ENCODE results near the gene CDK15. TPM values are rescaled to one million over a fixed set of nuclear protein-coding genes. Genes with fewer than 3 reads are reported as not detected.
"Not testable (repeated sequence)": the region's sequence is repeated elsewhere in the genome, so short reads cannot be mapped to it uniquely, and the experiment has no call there.

CDK15 gene
- total and polyA plus RNA-seq, 8 donors, result 0.20 to 0.84 (median 0.43) TPM

- TF ChIP-seq, protein P1, sequence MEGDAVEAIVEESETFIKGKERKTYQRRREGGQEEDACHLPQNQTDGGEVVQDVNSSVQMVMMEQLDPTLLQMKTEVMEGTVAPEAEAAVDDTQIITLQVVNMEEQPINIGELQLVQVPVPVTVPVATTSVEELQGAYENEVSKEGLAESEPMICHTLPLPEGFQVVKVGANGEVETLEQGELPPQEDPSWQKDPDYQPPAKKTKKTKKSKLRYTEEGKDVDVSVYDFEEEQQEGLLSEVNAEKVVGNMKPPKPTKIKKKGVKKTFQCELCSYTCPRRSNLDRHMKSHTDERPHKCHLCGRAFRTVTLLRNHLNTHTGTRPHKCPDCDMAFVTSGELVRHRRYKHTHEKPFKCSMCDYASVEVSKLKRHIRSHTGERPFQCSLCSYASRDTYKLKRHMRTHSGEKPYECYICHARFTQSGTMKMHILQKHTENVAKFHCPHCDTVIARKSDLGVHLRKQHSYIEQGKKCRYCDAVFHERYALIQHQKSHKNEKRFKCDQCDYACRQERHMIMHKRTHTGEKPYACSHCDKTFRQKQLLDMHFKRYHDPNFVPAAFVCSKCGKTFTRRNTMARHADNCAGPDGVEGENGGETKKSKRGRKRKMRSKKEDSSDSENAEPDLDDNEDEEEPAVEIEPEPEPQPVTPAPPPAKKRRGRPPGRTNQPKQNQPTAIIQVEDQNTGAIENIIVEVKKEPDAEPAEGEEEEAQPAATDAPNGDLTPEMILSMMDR (IDR thresholded peaks at IDR 0.05), result no peak
- intact Hi-C loops (cut with DNase I), result no loop called here
- H3K27me3 ChIP-seq, result no peaks in the 10 kb centered on the region
- no peaks in the 10 kb centered on the region for H3K4me1 ChIP-seq
- DNase-seq (no peak), ATAC-seq (no peak)
- H3K36me3 ChIP-seq, result no peaks in the 10 kb centered on the region
- no peak overlapping the region for H3K4me3 ChIP-seq
- no peaks in the 10 kb centered on the region for H3K9me3 ChIP-seq
- no peak overlapping the region for H3K27ac ChIP-seq
Measured at GRCh38 chr2:201837391-201837790, 31.1 kb downstream of the CDK15 start.

DNA sequence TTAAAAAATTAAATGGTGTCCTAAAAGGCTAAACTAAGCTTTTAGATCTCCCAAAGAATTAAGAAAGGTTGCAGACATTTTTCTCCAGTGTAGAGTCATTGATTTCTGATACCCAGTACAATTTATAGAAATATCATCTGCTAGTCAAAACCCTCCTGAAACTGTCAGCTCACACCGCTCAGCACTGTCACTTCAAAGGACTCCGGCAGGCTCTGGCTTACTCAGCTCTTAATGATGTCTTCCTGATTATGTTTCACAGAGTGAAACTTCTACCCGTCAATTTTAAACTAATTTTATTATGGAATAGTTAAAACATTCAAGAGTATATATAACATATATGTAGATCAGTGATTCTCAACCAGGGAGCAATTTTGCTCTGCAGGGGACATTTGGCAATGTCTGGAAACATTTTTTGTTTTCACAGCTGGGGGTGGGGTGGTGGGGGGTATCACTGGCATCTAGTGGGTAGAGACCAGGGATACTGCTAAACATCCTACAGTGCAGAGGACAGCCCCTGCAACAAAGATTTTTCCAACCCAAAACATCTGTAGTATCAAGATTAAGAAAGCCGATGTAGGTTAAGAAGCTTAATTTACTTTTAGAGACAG is 31.6 kb downstream of the CDK15 start:
- ATAC-seq (no peak), DNase-seq (no peak)
- H3K9me3 ChIP-seq, result no peaks in the 10 kb centered on the region
- H3K36me3 ChIP-seq, result no peaks in the 10 kb centered on the region
- TF ChIP-seq, protein P1 (IDR thresholded peaks at IDR 0.05), result no peak
- no peak overlapping the region for H3K27ac ChIP-seq
- no peaks in the 10 kb centered on the region for H3K4me1 ChIP-seq
- intact Hi-C loops (cut with DNase I), result no loop called here
- no peaks in the 10 kb centered on the region for H3K27me3 ChIP-seq
- no peak overlapping the region for H3K4me3 ChIP-seq

- TF ChIP-seq, protein P1 (IDR thresholded peaks at IDR 0.05), result no peak
- intact Hi-C loops (cut with DNase I), result no loop called here
Measured at GRCh38 chr2:201839727-201840126, 33.4 kb downstream of the CDK15 start.

GRCh38 chr2:201840726-201841125 is 34.4 kb downstream of the CDK15 start:
- TF ChIP-seq, protein P1 (IDR thresholded peaks at IDR 0.05), result no peak
- ATAC-seq, result no peak
- H3K9me3 ChIP-seq, result no peaks in the 10 kb centered on the region
- DNase-seq, result no peak
- H3K4me3 ChIP-seq, result no peak overlapping the region
- no peaks in the 10 kb centered on the region for H3K36me3 ChIP-seq
- intact Hi-C loops (cut with DNase I), result no loop called here
- no peaks in the 10 kb centered on the region for H3K4me1 ChIP-seq
- no peaks in the 10 kb centered on the region for H3K27me3 ChIP-seq
- H3K27ac ChIP-seq, result no peak overlapping the region

More at GRCh38 chr2:201839727-201840126, 33.4 kb downstream of the CDK15 start:
- Histone ChIP-seq H3K4me3 (no peak overlapping the region), H3K27me3 (no peaks in the 10 kb centered on the region), H3K4me1 (no peaks in the 10 kb centered on the region), H3K27ac (no peak overlapping the region), H3K36me3 (no peaks in the 10 kb centered on the region), H3K9me3 (no peaks in the 10 kb centered on the region)
- no peak for DNase-seq
- ATAC-seq, result no peak

GRCh38 chr2:201842131-201842860 is 36.0 kb downstream of the CDK15 start:
- intact Hi-C loops (cut with DNase I), result no loop called here

DNA sequence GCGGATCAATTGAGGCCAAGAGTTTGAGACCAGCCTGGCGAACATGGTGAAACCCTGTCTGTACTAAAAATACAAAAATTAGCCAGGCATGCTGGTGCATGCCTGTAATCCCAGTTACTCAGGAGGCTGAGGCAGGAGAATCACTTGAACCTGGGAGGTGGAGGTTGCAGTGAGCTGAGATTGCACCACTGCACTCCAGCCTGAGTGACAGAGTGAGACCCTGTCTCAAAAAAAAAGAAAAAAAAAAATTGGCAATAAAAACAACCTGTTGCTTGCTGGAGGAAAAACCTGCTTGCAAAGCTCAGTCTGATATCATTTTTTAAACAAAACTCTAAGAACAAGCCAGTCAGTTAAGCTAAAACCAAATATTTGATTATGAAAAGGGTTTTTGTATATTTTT is 38.6 kb downstream of the CDK15 start:
- H3K4me1 ChIP-seq; H3K4me3 ChIP-seq; H3K36me3 ChIP-seq; intact Hi-C loops (cut with DNase I); ATAC-seq; H3K27ac ChIP-seq; H3K9me3 ChIP-seq; H3K27me3 ChIP-seq; DNase-seq: not testable (repeated sequence)

More at GRCh38 chr2:201842131-201842860, 36.0 kb downstream of the CDK15 start:
- Histone ChIP-seq H3K36me3 (no peaks in the 10 kb centered on the region), H3K9me3 (no peaks in the 10 kb centered on the region), H3K27me3 (no peaks in the 10 kb centered on the region), H3K27ac (no peak overlapping the region), H3K4me1 (no peaks in the 10 kb centered on the region), H3K4me3 (no peak overlapping the region)
- DNase-seq (no peak), ATAC-seq (no peak)
- TF ChIP-seq, protein P1 (IDR thresholded peaks at IDR 0.05), result no peak

Measured in left lung (tissue), 10 donors.